ENCODE measurements around the gene GPC3.
"Not testable (repeated sequence)": the region's sequence is repeated elsewhere in the genome, so short reads cannot be mapped to it uniquely, and the experiment has no call there.

GRCh38 chrX:133762976-133763548 lies 222.3 kb downstream of the GPC3 start:
- TF ChIP-seq CTCF, POLR2A (IDR thresholded peaks at IDR 0.05): not testable (repeated sequence)
